WI38 (cell line): ENCODE measurements around the gene INVS.
"Not testable (repeated sequence)": the region's sequence is repeated elsewhere in the genome, so short reads cannot be mapped to it uniquely, and the experiment has no call there.

ENCODE experiments used
- H3K4me3 ChIP-seq: 2 replicates; pipeline ENCODE4 v1.5.1; 2011; ENCODE audit warnings: low read depth, mild to moderate bottlenecking, control low read depth, low read length
- TF ChIP-seq, protein P1 (sequence below): IDR thresholded peaks from 2 replicates; pipeline ENCODE4 v1.5.1; 2012; ENCODE audit warnings: low read depth, mild to moderate bottlenecking, control low read depth, low read length

Gene INVS

DNA sequence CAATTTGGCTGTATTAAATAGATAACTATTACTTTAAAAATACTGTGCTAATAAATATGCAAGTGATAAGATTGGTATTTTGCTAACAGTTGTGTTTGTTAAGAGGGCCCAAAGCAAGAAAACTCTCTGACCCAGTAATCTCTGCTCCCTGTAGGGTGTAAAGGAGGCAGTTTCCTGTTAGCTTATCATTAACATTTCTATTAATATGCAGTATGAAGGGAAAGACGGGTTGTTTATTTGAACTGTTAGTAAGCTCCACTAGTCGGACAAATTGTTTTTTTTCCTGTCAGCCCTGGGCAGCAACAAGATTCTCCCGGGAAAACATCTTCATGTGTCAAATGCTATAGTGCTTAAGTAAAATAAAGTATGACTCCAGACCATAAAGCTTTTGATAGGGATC, 35.9 kb upstream of the INVS start:
- no peak overlapping the region for H3K4me3 ChIP-seq
- TF ChIP-seq, protein P1, sequence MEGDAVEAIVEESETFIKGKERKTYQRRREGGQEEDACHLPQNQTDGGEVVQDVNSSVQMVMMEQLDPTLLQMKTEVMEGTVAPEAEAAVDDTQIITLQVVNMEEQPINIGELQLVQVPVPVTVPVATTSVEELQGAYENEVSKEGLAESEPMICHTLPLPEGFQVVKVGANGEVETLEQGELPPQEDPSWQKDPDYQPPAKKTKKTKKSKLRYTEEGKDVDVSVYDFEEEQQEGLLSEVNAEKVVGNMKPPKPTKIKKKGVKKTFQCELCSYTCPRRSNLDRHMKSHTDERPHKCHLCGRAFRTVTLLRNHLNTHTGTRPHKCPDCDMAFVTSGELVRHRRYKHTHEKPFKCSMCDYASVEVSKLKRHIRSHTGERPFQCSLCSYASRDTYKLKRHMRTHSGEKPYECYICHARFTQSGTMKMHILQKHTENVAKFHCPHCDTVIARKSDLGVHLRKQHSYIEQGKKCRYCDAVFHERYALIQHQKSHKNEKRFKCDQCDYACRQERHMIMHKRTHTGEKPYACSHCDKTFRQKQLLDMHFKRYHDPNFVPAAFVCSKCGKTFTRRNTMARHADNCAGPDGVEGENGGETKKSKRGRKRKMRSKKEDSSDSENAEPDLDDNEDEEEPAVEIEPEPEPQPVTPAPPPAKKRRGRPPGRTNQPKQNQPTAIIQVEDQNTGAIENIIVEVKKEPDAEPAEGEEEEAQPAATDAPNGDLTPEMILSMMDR = no peak

DNA sequence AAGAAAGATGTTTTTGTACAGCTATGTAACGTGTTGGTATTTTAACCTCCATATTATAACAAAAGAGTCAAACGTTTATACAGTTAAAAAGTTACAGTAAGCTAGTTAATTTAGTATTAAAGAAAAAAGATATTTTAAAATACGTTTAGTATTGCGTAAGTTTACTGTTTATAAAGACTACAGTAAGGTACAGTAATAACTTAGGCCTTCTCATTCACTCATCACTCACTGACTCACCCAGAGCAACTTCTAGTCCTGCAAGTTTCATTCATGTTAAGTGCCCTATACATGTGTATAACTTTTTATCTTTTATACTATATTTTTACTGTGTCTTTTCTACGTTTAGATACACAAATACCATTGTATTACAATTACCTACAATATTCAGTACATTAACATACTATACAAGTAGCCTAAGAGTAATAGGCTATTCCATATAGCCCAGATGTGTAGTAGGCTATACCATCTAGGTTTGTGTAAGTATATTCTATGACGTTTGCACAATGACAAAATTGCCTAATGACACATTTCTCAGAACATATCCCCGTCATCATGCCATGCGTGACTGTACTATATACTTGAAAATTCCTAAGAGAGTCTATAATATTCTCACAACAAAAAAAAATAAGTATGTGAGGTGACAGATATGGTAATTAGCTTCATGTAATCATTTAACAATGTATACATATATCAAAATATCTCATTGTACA, 34.0 kb upstream of the INVS start:
- TF ChIP-seq, protein P1 = no peak
- no peak overlapping the region for H3K4me3 ChIP-seq

DNA sequence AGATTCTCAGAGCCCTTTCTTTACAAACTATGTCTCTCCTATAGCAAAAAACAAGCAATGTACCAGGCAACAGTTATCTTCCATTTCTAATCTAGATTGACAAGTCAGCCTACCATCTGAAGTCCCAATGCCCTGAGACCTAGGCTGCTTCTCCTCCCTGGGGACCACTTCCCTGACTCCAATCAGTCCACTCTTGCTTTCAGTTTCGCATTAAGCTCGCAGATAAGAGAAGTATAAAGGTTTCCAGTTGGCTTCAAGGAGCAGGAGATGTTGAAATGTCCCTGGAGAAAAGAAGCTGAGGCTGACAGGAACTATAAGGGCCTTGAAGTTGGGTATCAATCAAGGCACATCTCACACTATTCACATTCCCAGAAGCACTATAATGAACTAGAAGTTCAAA, 32.5 kb upstream of the INVS start:
- H3K4me3 ChIP-seq = no peak overlapping the region
- TF ChIP-seq, protein P1 = no peak

DNA sequence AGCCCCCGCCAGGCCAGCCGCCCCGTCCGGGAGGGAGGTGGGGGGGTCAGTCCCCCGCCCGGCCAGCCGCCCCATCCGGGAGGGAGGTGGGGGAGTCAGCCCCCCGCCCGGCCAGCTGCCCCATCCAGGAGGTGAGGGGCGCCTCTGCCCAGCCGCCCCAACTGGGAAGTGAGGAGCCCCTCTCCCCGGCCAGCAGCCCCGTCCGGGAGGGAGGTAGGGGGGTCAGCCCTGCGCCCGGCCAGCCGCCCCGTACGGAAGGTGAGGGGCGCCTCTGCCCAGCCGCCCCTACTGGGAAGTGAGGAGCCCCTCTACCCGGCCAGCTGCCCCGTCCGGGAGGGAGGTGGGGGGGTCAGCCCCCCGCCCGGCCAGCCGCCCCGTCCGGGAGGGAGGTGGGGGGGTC, 31.1 kb upstream of the INVS start:
- not testable (repeated sequence) for H3K4me3 ChIP-seq

DNA sequence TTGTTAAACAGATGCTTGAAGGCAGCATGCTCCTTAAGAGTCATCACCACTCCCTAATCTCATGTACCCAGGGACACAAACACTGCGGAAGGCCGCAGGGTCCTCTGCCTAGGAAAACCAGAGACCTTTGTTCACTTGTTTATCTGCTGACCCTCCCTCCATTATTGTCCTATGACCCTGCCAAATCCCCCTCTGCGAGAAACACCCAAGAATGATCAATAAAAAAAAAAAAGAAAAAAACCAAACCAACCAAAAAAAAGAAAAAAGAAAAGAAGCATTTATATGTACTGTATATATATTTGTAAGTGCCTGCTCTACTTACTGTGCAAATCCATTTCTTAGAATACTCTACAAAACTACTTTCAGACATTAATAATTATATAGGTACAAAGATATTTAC, 30.0 kb upstream of the INVS start:
- not testable (repeated sequence) for H3K4me3 ChIP-seq

DNA sequence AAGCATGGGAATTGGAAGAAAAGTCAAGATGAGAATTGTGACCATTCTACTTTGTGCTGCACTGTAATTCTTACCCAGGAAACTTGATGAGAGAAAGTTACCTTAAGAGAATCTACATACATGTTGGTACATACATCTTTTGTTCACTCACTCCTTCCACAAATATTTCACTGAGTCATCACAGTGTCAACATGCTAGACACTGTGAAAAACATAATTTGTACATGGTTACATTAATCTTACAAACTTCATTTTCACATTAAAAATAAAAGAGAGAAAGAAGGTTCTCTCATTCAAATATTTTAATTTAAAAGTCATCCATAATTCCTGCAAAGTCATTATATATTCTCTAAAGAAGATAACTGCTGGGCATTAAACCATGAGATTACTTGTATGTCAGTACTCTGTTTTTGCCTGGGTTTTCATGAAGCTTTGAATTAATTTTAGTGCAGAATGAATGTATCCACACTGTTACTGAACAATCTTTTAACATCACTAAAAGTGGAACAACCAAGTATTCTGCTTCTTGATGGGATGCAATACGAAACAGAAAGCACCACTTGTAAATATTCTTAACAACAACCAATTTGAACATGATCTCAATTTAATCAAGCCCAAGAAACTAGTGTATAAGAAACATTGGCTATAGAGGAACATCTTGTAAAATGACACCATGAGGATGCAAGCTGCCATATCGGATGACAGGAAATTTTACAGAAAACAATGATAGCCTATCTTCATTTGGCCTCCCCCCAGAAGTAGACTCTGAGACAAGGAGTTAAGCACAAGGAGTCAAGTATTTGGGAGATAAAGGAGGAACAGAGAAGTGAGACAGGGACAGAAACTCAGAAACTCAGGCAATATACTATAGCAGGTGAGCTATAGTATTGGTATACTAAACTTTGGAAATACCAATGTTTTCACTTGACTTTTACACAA, 28.7 kb upstream of the INVS start:
- H3K4me3 ChIP-seq = no peak overlapping the region
- TF ChIP-seq, protein P1 = no peak

DNA sequence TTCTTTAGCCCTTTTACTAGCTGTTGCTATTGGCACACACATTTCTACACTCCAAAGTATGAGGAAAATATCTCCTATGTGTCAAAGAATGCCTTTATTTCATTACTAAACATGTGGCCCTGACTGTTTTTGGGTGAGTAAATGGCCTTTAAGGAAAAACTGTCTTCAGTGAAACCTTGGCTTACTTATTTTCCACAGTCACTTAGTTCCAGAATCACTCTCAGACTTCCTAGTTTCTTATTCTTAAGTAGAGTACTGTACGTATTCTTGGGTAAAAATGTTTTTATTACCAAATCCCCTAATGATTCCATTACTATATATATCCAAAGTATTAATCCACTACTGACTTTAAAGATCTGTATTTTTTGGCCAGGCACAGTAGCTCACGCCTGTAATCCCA, 27.8 kb upstream of the INVS start:
- TF ChIP-seq, protein P1 = no peak
- no peak overlapping the region for H3K4me3 ChIP-seq

DNA sequence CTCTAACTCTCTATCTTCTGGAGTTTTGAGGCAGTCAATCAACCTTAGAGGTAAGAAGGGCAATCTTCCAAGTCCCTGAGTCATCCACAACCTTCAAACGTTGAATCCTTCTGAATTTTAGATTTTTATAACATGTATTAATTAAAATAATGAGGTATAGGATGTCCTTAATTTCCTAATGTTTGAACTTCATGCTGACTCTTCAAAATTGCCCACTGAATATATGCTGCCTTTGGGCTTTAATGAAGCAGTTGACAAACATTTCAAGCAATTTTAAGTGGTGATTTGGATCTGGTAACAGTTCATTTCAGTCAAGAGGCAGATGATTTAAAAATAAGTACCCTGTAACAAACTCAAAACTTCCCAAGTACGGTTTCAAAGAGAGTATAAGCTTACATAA, 26.2 kb upstream of the INVS start:
- TF ChIP-seq, protein P1 = no peak

More for the DNA sequence above, 26.2 kb upstream of the INVS start:
- H3K4me3 ChIP-seq = no peak overlapping the region
